GM04504 (cell line): ENCODE measurements around the gene SLC39A5.
"Not testable (repeated sequence)": the region's sequence is repeated elsewhere in the genome, so short reads cannot be mapped to it uniquely, and the experiment has no call there.

Experiments
- DNase-seq: peaks from one replicate; pipeline ENCODE4 v3.0.0-alpha.2; 2012; ENCODE audit warnings: low read depth

Gene SLC39A5

GRCh38 chr12:56280849-56281248 is 51.0 kb downstream of the SLC39A5 start:
- no peak for DNase-seq

DNA sequence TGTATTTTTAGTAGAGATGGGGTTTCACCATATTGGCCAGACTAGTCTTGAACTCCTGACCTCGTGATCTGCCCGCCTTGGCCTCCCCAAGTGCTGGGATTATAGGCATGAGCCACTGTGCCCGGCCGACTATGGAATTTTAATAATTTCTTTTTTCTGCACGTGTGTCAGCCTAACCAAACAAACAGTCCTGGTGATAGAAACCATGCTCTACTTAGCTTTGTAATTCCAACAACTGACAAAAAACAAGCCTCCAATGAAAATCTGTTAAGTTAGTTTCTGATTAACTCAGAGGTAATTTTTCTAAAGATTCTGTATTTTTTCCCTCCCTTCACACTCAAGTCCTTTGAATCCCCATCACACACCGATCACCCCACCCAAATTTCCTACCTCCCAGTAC is 52.2 kb downstream of the SLC39A5 start:
- DNase-seq: no peak

DNA sequence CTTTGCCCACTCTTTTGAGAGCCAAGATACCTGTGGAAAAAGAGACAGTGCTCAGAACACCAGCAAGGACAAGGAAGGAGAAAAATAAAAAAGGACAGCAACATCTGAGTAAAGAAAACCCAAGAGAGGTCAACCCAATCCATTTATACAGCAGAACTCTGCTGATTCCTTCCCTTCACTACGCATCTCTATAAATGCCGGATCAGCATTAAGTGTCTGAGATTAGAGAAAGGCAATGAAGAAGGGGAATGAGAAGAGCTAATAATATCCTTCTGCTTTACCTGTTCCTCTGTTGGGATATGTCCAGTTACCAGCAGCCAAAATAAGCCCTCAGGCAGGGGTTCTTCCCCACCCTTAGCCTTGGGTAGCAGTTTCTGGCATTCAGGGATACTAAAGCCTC is 52.7 kb downstream of the SLC39A5 start:
- no peak for DNase-seq

- not testable (repeated sequence) for DNase-seq
These were observed 54.4 kb downstream of the SLC39A5 start for GRCh38 chr12:56284263-56284662.

- DNase-seq: no peak
These were observed 56.4 kb downstream of the SLC39A5 start for GRCh38 chr12:56286044-56286830.
